NT2/D1 (cell line): ENCODE results near the gene MALSU1.
"Not testable (repeated sequence)": the region's sequence is repeated elsewhere in the genome, so short reads cannot be mapped to it uniquely, and the experiment has no call there.

Experiments
- DNase-seq: peaks from one replicate; pipeline ENCODE4 v3.0.0-alpha.2; 2011; ENCODE audit warnings: low read depth, low spot score
- H3K27me3 ChIP-seq: 2 replicates; pipeline ENCODE4 v1.6.0; 2011; ENCODE audit warnings: mild to moderate bottlenecking; ENCODE audit not compliant: insufficient read length, insufficient read depth
- H3K36me3 ChIP-seq: 2 replicates; pipeline ENCODE4 v1.6.1; 2011; ENCODE audit warnings: mild to moderate bottlenecking, low read length, mixed read lengths; ENCODE audit not compliant: insufficient read depth, insufficient read length
- H3K4me1 ChIP-seq: 2 replicates; pipeline ENCODE4 v1.5.1; 2011; ENCODE audit not compliant: insufficient read depth, insufficient read length
- H3K4me3 ChIP-seq: 2 replicates; pipeline ENCODE4 v1.5.1; 2011; ENCODE audit warnings: low read depth; ENCODE audit not compliant: insufficient read length
- H3K9ac ChIP-seq: 2 replicates; pipeline ENCODE4 v1.6.0; 2011; ENCODE audit warnings: low read depth; ENCODE audit not compliant: insufficient read length
- H3K9me3 ChIP-seq: 2 replicates; pipeline ENCODE4 v1.5.1; 2011; ENCODE audit warnings: mild to moderate bottlenecking, low read length; ENCODE audit not compliant: insufficient read depth
- SUZ12 ChIP-seq: IDR thresholded peaks from 2 replicates; pipeline ENCODE4 v1.6.1; 2011; ENCODE audit not compliant: insufficient read length, insufficient read depth; ENCODE audit errors: extremely low read depth
- YY1 ChIP-seq: IDR thresholded peaks from 2 replicates; pipeline ENCODE4 v1.6.1; 2011; ENCODE audit not compliant: insufficient read length, insufficient read depth
- ZNF274 ChIP-seq: IDR thresholded peaks from 2 replicates; pipeline ENCODE4 v1.6.1; 2011; ENCODE audit warnings: mild to moderate bottlenecking, low read depth, low read length

The MALSU1 gene

DNA sequence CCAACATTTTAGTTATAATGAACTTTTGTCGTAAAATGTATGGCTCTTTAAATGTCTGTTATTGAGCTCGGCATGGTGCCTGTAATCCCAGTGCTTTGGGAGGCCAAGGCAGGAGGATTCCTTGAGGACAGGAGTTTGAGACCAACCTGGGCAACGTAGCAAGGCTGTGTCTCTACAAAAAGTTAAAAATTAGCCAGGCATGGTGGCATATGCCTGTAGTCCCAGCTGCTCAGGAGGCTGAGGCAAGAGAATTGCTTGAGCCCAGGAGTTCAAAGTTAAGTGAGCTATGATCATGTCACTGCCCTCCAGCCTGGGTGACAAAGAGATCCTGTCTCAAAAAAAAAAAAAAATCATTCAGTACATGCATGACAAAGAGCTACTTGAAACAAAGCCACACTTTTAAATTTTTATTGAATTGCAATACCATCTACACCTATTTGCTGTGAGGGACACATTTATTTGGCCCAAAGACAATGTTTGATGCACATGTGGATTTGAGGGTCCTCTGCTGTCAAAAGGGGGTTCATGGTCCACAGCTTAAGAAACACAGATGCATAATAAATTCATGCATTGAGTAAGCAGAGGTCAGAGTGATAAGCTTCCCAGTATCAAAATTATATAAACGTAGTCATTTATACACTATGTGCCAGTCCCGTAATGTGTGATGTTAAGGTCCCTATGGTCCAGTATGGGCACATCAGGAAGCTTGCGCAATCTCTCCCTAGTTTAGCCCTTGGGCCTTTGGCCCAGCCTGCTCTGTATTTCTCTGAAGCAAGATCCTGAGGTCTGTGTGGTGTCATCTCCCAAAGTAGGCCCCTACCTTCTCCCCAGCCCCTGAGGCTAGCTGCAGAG is 4.4 kb upstream of the MALSU1 start:
- Histone ChIP-seq H3K27me3 (no peaks in the 10 kb centered on the region), H3K4me1 (peaks cover 3% of the 10 kb centered on the region), H3K9me3 (no peaks in the 10 kb centered on the region), H3K4me3 (no peak overlapping the region), H3K9ac (no peak overlapping the region), H3K36me3 (no peaks in the 10 kb centered on the region)
- TF ChIP-seq SUZ12 = no peak
- no peak for TF ChIP-seq YY1
- no peak for TF ChIP-seq ZNF274
- DNase-seq = no peak

DNA sequence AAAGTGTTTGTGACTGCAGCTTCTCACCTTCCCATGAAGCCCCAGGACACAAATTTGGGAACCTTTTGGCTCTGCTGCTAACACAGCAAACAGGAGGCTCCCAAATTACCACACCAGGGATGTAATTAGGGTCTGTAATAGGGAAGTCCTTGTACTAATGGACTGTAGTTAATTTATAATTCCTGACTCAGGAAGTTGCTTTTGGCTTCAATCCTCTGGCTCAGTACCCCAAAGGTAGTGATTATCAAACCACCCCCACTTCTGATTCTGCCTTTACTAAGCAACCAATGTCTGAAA is 3.8 kb upstream of the MALSU1 start:
- H3K9ac ChIP-seq = no peak overlapping the region
- H3K27me3 ChIP-seq = no peaks in the 10 kb centered on the region
- H3K9me3 ChIP-seq = no peaks in the 10 kb centered on the region
- no peak for DNase-seq
- TF ChIP-seq SUZ12 (no peak), YY1 (no peak), ZNF274 (no peak)
- peaks cover 3% of the 10 kb centered on the region for H3K4me1 ChIP-seq
- H3K4me3 ChIP-seq = no peak overlapping the region
- H3K36me3 ChIP-seq = peaks cover 2% of the 10 kb centered on the region

DNA sequence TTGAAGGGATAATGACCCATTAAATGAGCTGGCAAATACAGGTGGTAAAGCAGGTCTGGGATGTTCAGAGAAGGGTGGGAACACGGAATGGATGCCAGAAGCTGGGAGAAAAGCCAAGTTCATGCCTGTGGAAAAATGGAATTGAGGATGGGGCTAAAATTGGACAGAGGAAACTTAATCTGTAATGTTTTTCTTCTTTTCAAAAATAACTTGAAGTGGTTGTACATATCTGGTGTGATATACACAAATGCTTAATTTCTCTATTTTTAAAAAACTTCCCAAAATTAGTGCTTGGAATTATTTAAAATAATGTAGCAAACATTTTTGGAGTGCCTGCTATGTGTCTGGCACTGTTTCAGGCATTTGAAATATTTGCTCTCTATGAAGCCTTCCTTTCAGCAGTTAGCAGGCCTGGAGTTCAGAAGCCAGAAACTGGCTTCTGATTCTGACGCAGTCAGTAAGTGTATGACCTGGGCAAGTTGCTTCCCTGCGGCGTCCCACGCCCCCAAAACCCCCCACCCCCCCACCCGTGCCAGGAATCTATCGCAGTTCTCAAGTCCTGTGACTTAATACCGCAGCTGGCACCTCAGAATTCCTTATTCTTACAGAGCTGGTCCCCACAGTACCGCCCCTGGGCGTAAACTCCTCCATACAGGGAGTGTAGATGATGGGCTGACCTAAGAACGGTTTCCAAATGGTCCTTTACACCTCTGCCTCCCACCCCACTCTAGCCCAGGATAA is 828 bp upstream of the MALSU1 start:
- Histone ChIP-seq H3K4me1 (no peaks in the 10 kb centered on the region), H3K36me3 (peaks cover 28% of the 10 kb centered on the region), H3K27me3 (no peaks in the 10 kb centered on the region), H3K9me3 (no peaks in the 10 kb centered on the region), H3K9ac (no peak overlapping the region), H3K4me3 (no peak overlapping the region)
- TF ChIP-seq YY1 = no peak
- TF ChIP-seq ZNF274 = no peak
- TF ChIP-seq SUZ12 = no peak
- DNase-seq = no peak

DNA sequence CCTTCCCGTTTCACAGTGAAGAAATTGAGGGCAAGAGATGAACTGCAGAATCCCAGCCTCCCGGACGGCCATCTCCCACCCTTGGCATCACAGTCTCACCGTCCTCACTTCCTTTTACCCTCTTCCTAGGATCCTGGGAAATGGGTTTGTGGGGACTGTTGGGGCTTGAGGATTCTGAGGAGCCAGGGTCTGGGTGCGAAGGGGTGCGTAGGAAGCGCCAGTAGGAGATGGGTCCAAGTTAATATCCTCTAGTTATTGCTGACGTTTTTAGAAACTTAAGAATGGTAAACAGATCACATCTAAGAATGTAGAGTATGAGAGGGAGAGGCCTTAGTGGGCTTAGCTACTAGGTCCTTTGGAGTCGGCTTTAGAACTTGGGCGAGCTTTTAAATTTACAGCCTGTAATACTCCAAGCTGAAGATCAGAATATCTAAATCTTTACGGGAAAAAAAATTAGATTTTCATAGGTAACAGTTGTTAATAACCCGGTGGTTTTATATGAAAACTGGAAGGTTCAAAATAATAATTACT is 696 bp downstream of the MALSU1 start:
- peak overlapping the region; percentile 91 for H3K4me3 ChIP-seq
- no peak for DNase-seq
- H3K9me3 ChIP-seq = no peaks in the 10 kb centered on the region
- no peaks in the 10 kb centered on the region for H3K27me3 ChIP-seq
- H3K9ac ChIP-seq = peak overlapping the region; percentile 96
- TF ChIP-seq ZNF274 = no peak
- H3K4me1 ChIP-seq = no peaks in the 10 kb centered on the region
- H3K36me3 ChIP-seq = peaks cover 39% of the 10 kb centered on the region

DNA sequence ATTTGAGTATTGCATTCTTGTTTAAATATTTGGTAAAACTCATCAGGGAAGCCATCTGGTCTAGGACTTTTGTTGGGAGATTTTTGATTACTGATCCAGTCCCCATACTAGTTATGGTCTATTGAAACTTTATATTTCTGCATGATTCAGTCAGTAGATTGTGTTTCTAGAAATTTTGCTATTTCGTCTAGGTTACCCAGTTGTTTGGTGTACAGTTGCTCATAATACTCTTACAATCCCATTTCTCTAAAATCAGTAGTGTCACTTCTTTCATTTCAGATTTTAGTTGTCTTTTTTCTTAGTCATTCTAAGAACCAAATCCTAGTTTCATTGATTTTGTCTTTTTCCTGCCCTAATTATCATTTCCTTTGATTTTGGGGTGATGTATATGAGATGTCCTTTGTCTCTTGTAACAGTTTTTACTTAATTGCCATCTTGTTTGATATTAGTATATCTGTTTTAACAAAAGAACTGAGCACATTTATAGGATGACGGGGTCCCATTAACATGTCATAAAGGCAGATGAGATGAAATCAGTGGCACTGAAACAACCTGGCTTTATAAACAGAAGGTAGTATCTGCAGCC is 7.9 kb downstream of the MALSU1 start:
- no peak for TF ChIP-seq YY1
- TF ChIP-seq ZNF274 = no peak
- Histone ChIP-seq H3K27me3 (no peaks in the 10 kb centered on the region), H3K9ac (no peak overlapping the region), H3K9me3 (no peaks in the 10 kb centered on the region), H3K4me3 (no peak overlapping the region), H3K4me1 (no peaks in the 10 kb centered on the region), H3K36me3 (peaks cover 70% of the 10 kb centered on the region)
- DNase-seq = no peak

DNA sequence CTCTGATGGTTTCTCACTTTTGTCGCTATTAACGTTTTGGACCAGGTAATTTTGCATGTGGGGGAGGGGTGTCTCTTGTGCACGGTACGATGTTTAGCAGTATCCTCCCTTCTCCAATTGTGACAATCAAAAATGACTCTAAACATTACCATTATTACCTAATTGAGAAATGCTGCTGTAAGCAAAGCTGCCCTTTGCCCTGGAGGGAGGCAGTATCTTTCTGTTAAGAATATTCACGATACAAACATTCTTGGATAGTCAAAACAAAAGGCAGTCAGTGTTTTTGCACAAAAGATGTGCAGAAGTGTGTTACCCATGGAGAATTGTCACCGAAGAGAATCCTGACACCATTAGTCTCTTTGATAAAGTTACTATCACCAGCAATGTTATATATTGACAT is 9.6 kb downstream of the MALSU1 start:
- no peak for DNase-seq
- H3K4me1 ChIP-seq = no peaks in the 10 kb centered on the region
- H3K36me3 ChIP-seq = peaks cover 68% of the 10 kb centered on the region

DNA sequence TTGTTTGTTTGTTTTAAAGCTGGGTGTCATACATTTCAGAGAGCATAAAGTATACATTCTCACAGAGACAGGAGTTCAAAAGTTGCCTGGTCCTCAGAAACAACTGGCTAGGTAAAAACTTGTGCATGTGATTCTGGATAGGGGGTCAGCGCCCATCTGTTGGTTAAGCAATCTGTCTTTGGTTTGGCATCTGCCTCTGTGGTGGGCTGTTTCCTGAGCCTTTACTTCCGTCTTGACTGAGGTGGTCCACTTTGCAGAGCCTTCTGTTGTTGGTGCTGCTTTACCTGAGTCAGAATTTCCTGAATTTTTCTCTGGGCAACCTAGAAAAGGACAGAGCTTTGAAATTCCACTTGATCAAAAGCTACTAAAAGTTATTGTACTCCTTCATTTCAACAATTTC is 13.0 kb downstream of the MALSU1 start:
- not testable (repeated sequence) for DNase-seq, H3K9me3 ChIP-seq, H3K27me3 ChIP-seq, H3K4me3 ChIP-seq, H3K4me1 ChIP-seq, H3K9ac ChIP-seq
- H3K36me3 ChIP-seq = peaks cover 83% of the 10 kb centered on the region

More for the DNA sequence above, 9.6 kb downstream of the MALSU1 start:
- Histone ChIP-seq H3K4me3 (no peak overlapping the region), H3K9me3 (no peaks in the 10 kb centered on the region), H3K27me3 (no peaks in the 10 kb centered on the region), H3K9ac (no peak overlapping the region)
- no peak for TF ChIP-seq SUZ12
